Spleen (tissue), 11 donors: Measurements from ENCODE around the gene SOX8. TPM values are rescaled to one million over a fixed set of nuclear protein-coding genes. Genes with fewer than 3 reads are reported as not detected.

Experiments used
- DNase-seq: peaks from one replicate; pipeline ENCODE4 v3.0.0-alpha.2; 2020
- H3K27ac ChIP-seq, 8 donors: fragments of 200-600 bp; sonication (generic) in 7 of 8; 1 replicate in 4 of 8; 2 replicates in 4 of 8; pipeline versions ENCODE4 v1.5.0 to v1.8.0; 2016 to 2021; ENCODE audit warnings: inconsistent platforms in 4 of 8, mild to moderate bottlenecking in 4 of 8, moderate library complexity in 1 of 8
- H3K27me3 ChIP-seq, 7 donors: fragments of 200-600 bp; sonication (generic) in 6 of 7; replicated peaks in 1 of 7; 1 replicate in 4 of 7; 2 replicates in 3 of 7; pipeline versions ENCODE4 v1.5.0 to v1.8.0; 2016 to 2021; ENCODE audit warnings: inconsistent platforms in 3 of 7, mild to moderate bottlenecking in 1 of 7
- H3K36me3 ChIP-seq, 6 donors: fragments of 200-600 bp; sonication (generic) in 5 of 6; 1 replicate in 4 of 6; 2 replicates in 2 of 6; pipeline versions ENCODE4 v1.5.0 to v1.8.0; 2016 to 2021; ENCODE audit warnings: inconsistent platforms in 2 of 6
- H3K4me1 ChIP-seq, 6 donors: fragments of 200-600 bp; sonication (generic) in 5 of 6; 1 replicate in 3 of 6; 2 replicates in 3 of 6; pipeline versions ENCODE4 v1.5.0 to v1.8.0; 2016 to 2021; ENCODE audit warnings: inconsistent platforms in 3 of 6
- H3K4me3 ChIP-seq, 8 donors: fragments of 200-600 bp; sonication (generic) in 7 of 8; 1 replicate in 4 of 8; 2 replicates in 4 of 8; pipeline versions ENCODE4 v1.5.0 to v1.8.0; 2016 to 2021; ENCODE audit warnings: inconsistent platforms in 4 of 8, mild to moderate bottlenecking in 4 of 8, moderate library complexity in 2 of 8
- H3K9me3 ChIP-seq, 8 donors: fragments of 200-600 bp; sonication (generic) in 7 of 8; 1 replicate in 4 of 8; 2 replicates in 4 of 8; pipeline versions ENCODE4 v1.5.0 to v1.8.0; 2016 to 2021; ENCODE audit warnings: inconsistent platforms in 4 of 8
- POLR2A ChIP-seq, 3 donors: fragments of 450-650 bp; IDR thresholded peaks; one replicate each; pipeline ENCODE4 v1.5.1; 2017; ENCODE audit warnings: antibody characterized with exemption in 3 of 3, mild to moderate bottlenecking in 1 of 3
- POLR2AphosphoS5 ChIP-seq, 3 donors: sonication (generic); formaldehyde crosslinking; IDR thresholded peaks; one replicate each; pipeline ENCODE4 v1.5.1; 2017; ENCODE audit warnings: antibody characterized with exemption in 3 of 3
- WGBS, 5 donors: extraction: QIAGEN DNeasy Blood & Tissue Kit in 3 of 5; methylation state at CpG; one replicate each; pipeline versions ENCODE4 v1.1.5 to v1.1.7; 2013 to 2018; 5-methylcytosine and 5-hydroxymethylcytosine counted together
- intact Hi-C: fragments of 100-400 bp; cut with DNase I; formaldehyde crosslinking; loops from one replicate; pipeline ENCODE4 v1.15.0; 2023; ENCODE audit warnings: low total_unique reads
- polyA plus RNA-seq, 3 donors: library from polyadenylated mRNA; stranded (reverse); fragments of 200-250 nt; gene quantifications; one replicate each; pipeline ENCODE4 v1.2.1, GENCODE V29; 2013
- total RNA-seq, 7 donors: library from RNA; depleted of rRNA in 3 of 7; stranded (reverse); fragments of >200 nt in 3 of 7; fragmentation: NEBNext Ultra II Directional in 4 of 7; extraction: Animal tissue kit (Norgen Biotek cat#: 25700) in 4 of 7; gene quantifications; one replicate each; pipeline versions ENCODE4 v1.1.0 to v1.2.1, GENCODE V29; 2016 to 2021
- TF ChIP-seq, protein P1 (sequence below), 11 experiments: fragments of 200-600 bp in 7 of 11; fragments of 450-650 bp in 4 of 11; sonication (generic) in 4 of 11; IDR thresholded peaks in 8 of 11; conservative IDR thresholded peaks in 3 of 11; 1 replicate in 7 of 11; 2 replicates in 4 of 11; pipeline versions ENCODE4 v1.4.0 to v1.8.0; 2016 to 2021; ENCODE audit warnings: antibody characterized with exemption in 11 of 11, inconsistent platforms in 4 of 11, mild to moderate bottlenecking in 1 of 11
- donor health status: healthy with polysubstance abuse.
- donor health status: DM: no; HTN: no; CAD: no; lungs with moderate emphysema.
- donor health status: DM: no; HTN: no; CAD: no.
- donor health status: Bipolar disorder and iron deficiency.
- donor health status: healthy.
- donor health status: DM: no; HTN: no; CAD: no.
- donor health status: DM: yes; HTN: yes; CAD: no.

SOX8 gene
- total and polyA plus RNA-seq, 10 donors = 0.60 to 3.7 (median 1.7) TPM

DNA sequence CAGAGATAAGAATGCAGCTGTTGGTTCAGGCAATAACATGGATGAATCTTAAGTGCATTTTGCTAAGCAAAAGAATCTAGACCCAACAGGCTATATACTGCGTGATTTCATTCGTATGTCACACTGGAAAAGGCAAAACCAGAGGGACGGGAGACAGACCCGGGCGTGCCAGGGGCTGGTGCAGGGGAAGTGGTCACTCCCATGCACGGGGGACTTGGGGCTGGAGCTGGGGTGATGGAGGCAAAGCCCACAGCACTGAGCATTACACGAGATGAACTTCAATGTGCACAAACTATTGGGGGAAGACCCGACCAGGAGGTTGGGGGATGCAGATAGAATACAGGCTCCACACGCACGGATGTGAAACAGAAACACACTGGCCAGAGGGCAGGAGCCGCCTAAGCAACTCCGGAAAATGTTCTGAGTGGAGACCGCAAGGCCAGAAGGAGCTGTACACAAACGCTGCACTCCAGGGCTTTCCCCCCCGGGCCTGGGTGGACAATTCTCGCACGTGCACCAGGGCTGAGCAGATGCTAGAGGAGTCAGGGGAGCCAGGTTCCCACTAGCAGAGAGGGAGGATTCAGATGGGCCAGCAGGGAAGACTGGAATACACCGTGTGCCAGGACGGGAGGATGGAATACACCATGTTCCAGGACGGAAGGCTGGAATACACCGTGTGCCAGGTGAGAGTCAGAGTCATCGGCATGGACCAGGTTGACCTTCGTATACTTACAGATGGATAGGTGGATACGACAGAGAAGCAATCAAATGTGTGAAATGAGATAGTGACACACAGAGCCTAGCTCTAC lies 22.1 kb upstream of the SOX8 start:
- intact Hi-C loops = no loop called here
- no peak for TF ChIP-seq POLR2A (IDR thresholded peaks at IDR 0.05)
- DNase-seq = no peak
- H3K4me3 ChIP-seq = no peak overlapping the region
- H3K27ac ChIP-seq = no peak overlapping the region
- H3K27me3 ChIP-seq = no peaks in the 10 kb centered on the region
- H3K36me3 ChIP-seq = peaks cover 0 to 12% (median under 1%) of the 10 kb centered on the region in 6 donors
- H3K4me1 ChIP-seq = peaks cover 0 to 24% (median 16%) of the 10 kb centered on the region in 6 donors
- no peaks in the 10 kb centered on the region for H3K9me3 ChIP-seq
- WGBS, 5 donors = 85 to 91% (median 89%) methylated on average over 24 of the region's 24 CpGs

DNA sequence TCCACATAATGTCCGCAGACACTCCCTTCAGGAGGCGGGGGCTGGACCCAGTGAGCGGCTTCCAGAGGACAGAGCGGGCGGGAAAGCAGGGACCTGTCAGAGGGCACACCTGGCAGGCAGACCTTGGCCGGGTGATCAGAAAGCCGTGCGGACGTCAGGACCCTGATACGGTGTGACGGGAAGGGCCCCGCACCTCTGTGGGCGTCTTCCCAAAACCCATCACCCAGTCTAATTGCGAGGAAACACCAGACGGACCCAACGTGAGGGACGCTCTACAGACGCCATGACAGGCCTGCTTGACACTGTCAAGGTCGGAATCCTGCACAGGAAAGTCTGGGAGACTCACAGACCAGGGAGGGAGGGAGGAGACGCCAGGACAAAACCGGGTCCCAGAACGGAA lies 19.2 kb upstream of the SOX8 start:
- no peak overlapping the region for H3K4me3 ChIP-seq
- intact Hi-C loops = no loop called here
- peak; percentile 33 for DNase-seq
- no peaks in the 10 kb centered on the region for H3K27me3 ChIP-seq
- 76 to 90% (median 84%) methylated on average over 22 of the region's 22 CpGs for WGBS, 5 donors
- TF ChIP-seq POLR2A (IDR thresholded peaks at IDR 0.05) = no peak
- no peak for TF ChIP-seq POLR2AphosphoS5 (IDR thresholded peaks at IDR 0.05)
- TF ChIP-seq, protein P1, sequence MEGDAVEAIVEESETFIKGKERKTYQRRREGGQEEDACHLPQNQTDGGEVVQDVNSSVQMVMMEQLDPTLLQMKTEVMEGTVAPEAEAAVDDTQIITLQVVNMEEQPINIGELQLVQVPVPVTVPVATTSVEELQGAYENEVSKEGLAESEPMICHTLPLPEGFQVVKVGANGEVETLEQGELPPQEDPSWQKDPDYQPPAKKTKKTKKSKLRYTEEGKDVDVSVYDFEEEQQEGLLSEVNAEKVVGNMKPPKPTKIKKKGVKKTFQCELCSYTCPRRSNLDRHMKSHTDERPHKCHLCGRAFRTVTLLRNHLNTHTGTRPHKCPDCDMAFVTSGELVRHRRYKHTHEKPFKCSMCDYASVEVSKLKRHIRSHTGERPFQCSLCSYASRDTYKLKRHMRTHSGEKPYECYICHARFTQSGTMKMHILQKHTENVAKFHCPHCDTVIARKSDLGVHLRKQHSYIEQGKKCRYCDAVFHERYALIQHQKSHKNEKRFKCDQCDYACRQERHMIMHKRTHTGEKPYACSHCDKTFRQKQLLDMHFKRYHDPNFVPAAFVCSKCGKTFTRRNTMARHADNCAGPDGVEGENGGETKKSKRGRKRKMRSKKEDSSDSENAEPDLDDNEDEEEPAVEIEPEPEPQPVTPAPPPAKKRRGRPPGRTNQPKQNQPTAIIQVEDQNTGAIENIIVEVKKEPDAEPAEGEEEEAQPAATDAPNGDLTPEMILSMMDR (IDR thresholded peaks at IDR 0.05 in 8 of 11, conservative IDR thresholded peaks at IDR 0.05 in 3 of 11) = no peak
- H3K9me3 ChIP-seq = peaks cover 0 to 7% (median 0%) of the 10 kb centered on the region in 8 donors
- H3K36me3 ChIP-seq = peaks cover 0 to 21% (median 0%) of the 10 kb centered on the region in 6 donors
- no peak overlapping the region for H3K27ac ChIP-seq
- H3K4me1 ChIP-seq = peaks cover 0 to 44% (median 26%) of the 10 kb centered on the region in 6 donors

DNA sequence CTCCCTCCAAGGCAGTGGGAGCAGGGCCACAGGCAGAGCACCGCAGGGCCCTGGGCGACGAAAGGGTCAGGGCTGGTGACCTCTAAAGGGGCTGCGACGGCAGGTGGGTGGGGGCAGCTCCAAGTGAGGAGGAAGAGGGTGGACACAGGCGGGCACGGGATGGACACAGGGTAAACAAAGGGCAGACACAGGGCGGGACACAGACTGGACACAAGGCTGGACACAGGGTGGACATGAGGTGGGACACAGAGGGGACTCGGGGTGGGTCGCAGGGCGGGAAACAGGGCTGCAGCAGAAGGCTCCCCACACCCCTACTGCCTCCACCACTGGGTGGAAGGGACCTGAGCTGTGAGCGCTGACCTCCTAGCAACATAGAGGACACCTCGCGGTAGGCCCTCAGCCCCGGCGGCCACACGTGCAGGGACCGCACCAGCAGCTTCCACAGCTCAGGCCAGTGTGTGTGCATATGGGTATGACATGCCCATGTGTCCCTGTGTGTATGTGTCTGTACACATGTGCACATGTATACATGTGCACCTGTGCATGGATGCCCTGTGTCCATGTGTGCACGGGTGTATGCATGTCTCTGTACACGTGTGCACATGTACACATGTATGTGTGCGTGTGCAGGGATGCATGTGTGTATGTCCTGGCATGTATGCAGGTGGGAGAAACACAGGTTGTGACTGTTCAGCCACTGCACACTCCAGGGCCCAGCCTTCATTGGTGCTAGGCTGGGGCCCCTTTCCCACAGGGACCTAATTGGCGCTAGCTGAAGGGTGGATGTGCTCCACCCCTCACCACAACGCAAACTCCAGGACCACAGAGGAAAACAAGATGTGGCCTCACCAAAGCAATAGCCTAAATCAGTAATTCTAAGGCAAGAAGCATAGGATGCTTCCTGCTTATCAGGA lies 18.4 kb upstream of the SOX8 start:
- peaks cover 0 to 52% (median 33%) of the 10 kb centered on the region in 6 donors for H3K4me1 ChIP-seq
- TF ChIP-seq POLR2AphosphoS5 (IDR thresholded peaks at IDR 0.05) (no peak), POLR2A (IDR thresholded peaks at IDR 0.05) (no peak)
- TF ChIP-seq, protein P1 (IDR thresholded peaks at IDR 0.05 in 8 of 11, conservative IDR thresholded peaks at IDR 0.05 in 3 of 11) = no peak
- peaks cover 0 to 29% (median 0%) of the 10 kb centered on the region in 6 donors for H3K36me3 ChIP-seq
- intact Hi-C loops = no loop called here
- peaks cover 0 to 7% (median 0%) of the 10 kb centered on the region in 8 donors for H3K9me3 ChIP-seq
- peak overlapping the region in 5 of 8 donors; percentile 51 to 65 (median 59) for H3K27ac ChIP-seq
- peak overlapping the region in 2 of 8 donors; percentile 10 to 42 for H3K4me3 ChIP-seq
- no peaks in the 10 kb centered on the region for H3K27me3 ChIP-seq
- peak; percentile 57 for DNase-seq
- WGBS, 5 donors = 79 to 85% (median 84%) methylated on average over 15 to 23 of the region's 23 CpGs

DNA sequence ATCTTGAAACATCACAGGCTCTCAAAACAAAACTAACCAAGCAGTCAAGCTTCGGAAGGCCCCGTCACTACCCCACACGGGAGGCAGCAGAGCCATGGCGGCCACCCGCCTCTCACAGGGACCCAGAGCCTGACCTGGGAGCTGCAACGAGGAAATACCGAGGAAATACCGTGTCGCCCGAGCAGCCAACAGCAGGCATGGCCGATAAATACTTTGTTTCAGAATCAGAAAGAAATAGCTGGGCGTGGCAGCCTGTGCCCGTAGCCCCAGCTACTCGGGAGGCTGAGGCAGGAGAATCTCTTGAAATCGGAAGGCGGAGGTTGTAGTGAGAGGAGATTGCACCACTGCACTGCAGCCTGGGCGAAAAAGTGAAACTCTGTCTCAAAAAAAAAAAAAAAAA lies 17.7 kb upstream of the SOX8 start:
- Histone ChIP-seq H3K9me3 (peaks cover 0 to 7% (median 0%) of the 10 kb centered on the region in 8 donors), H3K36me3 (peaks cover 0 to 29% (median 0%) of the 10 kb centered on the region in 6 donors), H3K27ac (peak overlapping the region in 7 of 8 donors; percentile 8 to 65 (median 54)), H3K4me1 (peaks cover 0 to 59% (median 40%) of the 10 kb centered on the region in 6 donors), H3K4me3 (peak overlapping the region in 2 of 8 donors; percentile 10 to 42), H3K27me3 (no peaks in the 10 kb centered on the region)
- TF ChIP-seq, protein P1 (IDR thresholded peaks at IDR 0.05 in 8 of 11, conservative IDR thresholded peaks at IDR 0.05 in 3 of 11) = no peak
- no peak for TF ChIP-seq POLR2A (IDR thresholded peaks at IDR 0.05)
- TF ChIP-seq POLR2AphosphoS5 (IDR thresholded peaks at IDR 0.05) = no peak
- peak; percentile 66 for DNase-seq
- WGBS, 5 donors = 53 to 72% (median 65%) methylated on average over 17 of the region's 17 CpGs
- intact Hi-C loops = no loop called here
